Tibial artery (tissue), 4 donors: ENCODE measurements around the gene SOX5.
"Not testable (repeated sequence)": the region's sequence is repeated elsewhere in the genome, so short reads cannot be mapped to it uniquely, and the experiment has no call there.

Experiments
- DNase-seq, 2 donors: peaks; one replicate each; pipeline ENCODE4 v3.0.0-alpha.2; 2019
- H3K27ac ChIP-seq, 2 donors: fragments of 200-600 bp; sonication (generic) in 1 of 2; 1 replicate in 1 of 2; 2 replicates in 1 of 2; pipeline ENCODE4 v1.5.1; 2018 to 2019; ENCODE audit warnings: mild to moderate bottlenecking in 1 of 2
- H3K27me3 ChIP-seq, 2 donors: fragments of 200-600 bp; sonication (generic) in 1 of 2; one replicate each; pipeline versions ENCODE4 v1.5.1 to v1.6.0; 2016 to 2019
- H3K36me3 ChIP-seq, 3 donors: fragments of 200-600 bp; sonication (generic) in 2 of 3; one replicate each; pipeline ENCODE4 v1.5.1; 2016 to 2019; ENCODE audit warnings: mild to moderate bottlenecking in 2 of 3
- H3K4me1 ChIP-seq, 4 donors: fragments of 200-600 bp; sonication (generic) in 2 of 4; 1 replicate in 3 of 4; 2 replicates in 1 of 4; pipeline ENCODE4 v1.5.1; 2016 to 2019
- H3K4me3 ChIP-seq, 2 donors: fragments of 200-600 bp; sonication (generic) in 1 of 2; 1 replicate in 1 of 2; 2 replicates in 1 of 2; pipeline ENCODE4 v1.5.1; 2018 to 2019; ENCODE audit warnings: mild to moderate bottlenecking in 2 of 2
- H3K9me3 ChIP-seq, 3 donors: fragments of 200-600 bp; sonication (generic) in 1 of 3; one replicate each; pipeline ENCODE4 v1.5.1; 2016 to 2019
- intact Hi-C: fragments of 100-400 bp; cut with DNase I; formaldehyde crosslinking; loops from one replicate; pipeline ENCODE4 v1.15.0; 2023; ENCODE audit warnings: low total_unique reads
- TF ChIP-seq, protein P1 (sequence below), 2 experiments: fragments of 200-600 bp in 1 of 2; fragments of 450-650 bp in 1 of 2; IDR thresholded peaks; one replicate each; pipeline ENCODE4 v1.5.1; 2017 to 2019; ENCODE audit warnings: antibody characterized with exemption in 2 of 2, mild to moderate bottlenecking in 1 of 2, moderate library complexity in 1 of 2

SOX5 gene

DNA sequence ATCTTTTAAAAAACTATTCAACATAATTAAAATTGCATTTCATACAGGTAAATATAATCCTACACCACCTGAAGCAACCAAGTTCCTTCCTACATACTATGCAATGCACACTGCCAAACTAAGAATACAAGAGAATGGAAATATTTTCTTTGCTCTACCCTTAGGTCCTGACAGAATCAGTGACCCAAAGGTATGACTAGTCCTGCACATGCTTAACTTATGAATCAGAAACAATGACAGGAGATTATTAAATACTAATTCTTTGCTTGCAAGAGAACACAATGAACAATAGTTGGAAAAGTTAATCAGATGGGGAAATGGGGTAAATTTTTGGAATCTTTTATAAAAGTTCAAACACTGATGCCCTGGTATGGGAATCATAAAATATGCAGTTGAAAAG lies 220.1 kb downstream of the SOX5 start:
- no peak for DNase-seq
- H3K4me3 ChIP-seq: no peak overlapping the region
- TF ChIP-seq, protein P1, sequence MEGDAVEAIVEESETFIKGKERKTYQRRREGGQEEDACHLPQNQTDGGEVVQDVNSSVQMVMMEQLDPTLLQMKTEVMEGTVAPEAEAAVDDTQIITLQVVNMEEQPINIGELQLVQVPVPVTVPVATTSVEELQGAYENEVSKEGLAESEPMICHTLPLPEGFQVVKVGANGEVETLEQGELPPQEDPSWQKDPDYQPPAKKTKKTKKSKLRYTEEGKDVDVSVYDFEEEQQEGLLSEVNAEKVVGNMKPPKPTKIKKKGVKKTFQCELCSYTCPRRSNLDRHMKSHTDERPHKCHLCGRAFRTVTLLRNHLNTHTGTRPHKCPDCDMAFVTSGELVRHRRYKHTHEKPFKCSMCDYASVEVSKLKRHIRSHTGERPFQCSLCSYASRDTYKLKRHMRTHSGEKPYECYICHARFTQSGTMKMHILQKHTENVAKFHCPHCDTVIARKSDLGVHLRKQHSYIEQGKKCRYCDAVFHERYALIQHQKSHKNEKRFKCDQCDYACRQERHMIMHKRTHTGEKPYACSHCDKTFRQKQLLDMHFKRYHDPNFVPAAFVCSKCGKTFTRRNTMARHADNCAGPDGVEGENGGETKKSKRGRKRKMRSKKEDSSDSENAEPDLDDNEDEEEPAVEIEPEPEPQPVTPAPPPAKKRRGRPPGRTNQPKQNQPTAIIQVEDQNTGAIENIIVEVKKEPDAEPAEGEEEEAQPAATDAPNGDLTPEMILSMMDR (IDR thresholded peaks at IDR 0.05): no peak
- peaks cover 0 to 28% (median 0%) of the 10 kb centered on the region in 4 donors for H3K4me1 ChIP-seq
- H3K36me3 ChIP-seq: no peaks in the 10 kb centered on the region
- intact Hi-C loops: no loop called here
- H3K27me3 ChIP-seq: no peaks in the 10 kb centered on the region
- no peak overlapping the region for H3K27ac ChIP-seq
- H3K9me3 ChIP-seq: no peaks in the 10 kb centered on the region

DNA sequence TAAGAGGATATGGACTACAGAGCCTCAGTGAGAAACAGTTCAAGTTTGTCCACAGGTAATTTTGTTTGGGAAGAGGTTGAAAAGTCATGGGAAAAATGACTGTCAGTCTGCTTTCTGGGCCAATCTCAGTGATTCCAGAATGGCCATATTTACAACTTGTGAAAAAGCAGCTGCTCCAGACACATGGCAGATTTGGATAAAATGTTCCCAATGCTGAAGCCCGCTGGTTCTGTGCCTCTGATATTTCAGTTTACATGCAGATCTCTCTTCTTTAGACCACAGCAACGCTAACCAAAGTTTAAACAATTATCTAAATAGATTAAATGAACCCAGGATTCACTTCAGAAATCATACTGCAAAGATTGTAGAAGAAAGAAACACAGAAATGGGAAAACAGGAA lies 222.8 kb downstream of the SOX5 start:
- Histone ChIP-seq H3K4me3 (no peak overlapping the region), H3K9me3 (no peaks in the 10 kb centered on the region), H3K4me1 (peaks cover 0 to 28% (median 0%) of the 10 kb centered on the region in 4 donors), H3K27me3 (no peaks in the 10 kb centered on the region), H3K27ac (no peak overlapping the region), H3K36me3 (no peaks in the 10 kb centered on the region)
- intact Hi-C loops: no loop called here
- TF ChIP-seq, protein P1 (IDR thresholded peaks at IDR 0.05): no peak
- no peak for DNase-seq

DNA sequence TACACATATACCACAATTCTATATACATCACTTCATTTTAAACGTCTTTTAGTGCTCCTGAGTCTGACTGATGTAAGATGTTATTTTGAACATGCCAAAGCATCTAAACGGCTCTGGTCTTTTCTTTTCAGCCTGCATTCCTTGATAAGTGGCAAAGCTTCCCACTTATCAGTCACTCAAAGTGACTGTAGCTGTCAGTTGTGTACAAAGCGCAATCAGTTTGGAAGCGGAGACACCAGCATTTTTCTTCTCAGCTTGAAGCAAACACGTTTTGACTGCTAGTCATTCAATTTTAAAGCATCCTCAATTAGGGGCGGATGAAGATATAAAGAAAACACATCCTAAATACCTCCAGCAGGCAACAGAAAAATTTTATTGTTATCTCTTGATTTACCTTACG lies 226.8 kb downstream of the SOX5 start:
- Histone ChIP-seq H3K27me3 (no peaks in the 10 kb centered on the region), H3K27ac (no peak overlapping the region), H3K4me3 (no peak overlapping the region), H3K4me1 (peaks cover 0 to 11% (median 0%) of the 10 kb centered on the region in 4 donors), H3K9me3 (no peaks in the 10 kb centered on the region), H3K36me3 (no peaks in the 10 kb centered on the region)
- TF ChIP-seq, protein P1 (IDR thresholded peaks at IDR 0.05): no peak
- DNase-seq: no peak
- intact Hi-C loops: no loop called here

- intact Hi-C loops: no loop called here
- H3K27ac ChIP-seq: no peak overlapping the region
Observed at GRCh38 chr12:23721268-23721667, 228.2 kb downstream of the SOX5 start.

GRCh38 chr12:23719493-23719892 lies 230.0 kb downstream of the SOX5 start:
- no peaks in the 10 kb centered on the region for H3K27me3 ChIP-seq
- H3K4me3 ChIP-seq: no peak overlapping the region
- TF ChIP-seq, protein P1 (IDR thresholded peaks at IDR 0.05): no peak
- intact Hi-C loops: no loop called here
- H3K27ac ChIP-seq: no peak overlapping the region
- no peaks in the 10 kb centered on the region for H3K9me3 ChIP-seq
- no peak for DNase-seq
- no peaks in the 10 kb centered on the region for H3K36me3 ChIP-seq
- peaks cover 0 to 4% (median 0%) of the 10 kb centered on the region in 4 donors for H3K4me1 ChIP-seq

More at GRCh38 chr12:23721268-23721667, 228.2 kb downstream of the SOX5 start:
- TF ChIP-seq, protein P1 (IDR thresholded peaks at IDR 0.05): no peak
- Histone ChIP-seq H3K4me1 (peaks cover 0 to 4% (median 0%) of the 10 kb centered on the region in 4 donors), H3K4me3 (no peak overlapping the region), H3K27me3 (no peaks in the 10 kb centered on the region), H3K9me3 (no peaks in the 10 kb centered on the region), H3K36me3 (no peaks in the 10 kb centered on the region)
- DNase-seq: no peak

- H3K36me3 ChIP-seq, intact Hi-C loops, DNase-seq, H3K9me3 ChIP-seq, H3K27me3 ChIP-seq, H3K4me3 ChIP-seq, H3K27ac ChIP-seq: not testable (repeated sequence)
- peaks cover 0 to 15% (median 0%) of the 10 kb centered on the region in 4 donors for H3K4me1 ChIP-seq
Observed at GRCh38 chr12:23710361-23710760, 239.1 kb downstream of the SOX5 start.
